ENCODE measurements around the gene HSD17B2.
"Not testable (repeated sequence)": the region's sequence is repeated elsewhere in the genome, so short reads cannot be mapped to it uniquely, and the experiment has no call there.

HSD17B2 gene

GRCh38 chr16:82034981-82035612 is at the start of gene HSD17B2:
HSD17B2 (plus strand) TSS chr16:82035253; CDS start chr16:82035425, 172 bp downstream.
- no peak for DNase-seq (ENCODE audit: low read depth)

- no peak for DNase-seq (ENCODE audit: low read depth)
Observed at GRCh38 chr16:81987121-81987520, 47.9 kb upstream of the HSD17B2 start.

- DNase-seq (ENCODE audit: low read depth), result no peak
Observed at GRCh38 chr16:81987706-81988105, 47.3 kb upstream of the HSD17B2 start.

GRCh38 chr16:81992859-81993258 is 42.2 kb upstream of the HSD17B2 start:
- no peak for DNase-seq (ENCODE audit: low read depth)

GRCh38 chr16:81994485-81994884 is 40.6 kb upstream of the HSD17B2 start:
- no peak for DNase-seq (ENCODE audit: low read depth)

GRCh38 chr16:81995651-81996050 is 39.4 kb upstream of the HSD17B2 start:
- no peak for DNase-seq (ENCODE audit: low read depth)

- DNase-seq (ENCODE audit: low read depth), result peak; percentile 34
Observed at GRCh38 chr16:81996664-81997509, 38.2 kb upstream of the HSD17B2 start.

- peak; percentile 66 for DNase-seq (ENCODE audit: low read depth)
Observed at GRCh38 chr16:81997738-81998137, 37.3 kb upstream of the HSD17B2 start.

- DNase-seq (ENCODE audit: low read depth), result no peak
Observed at GRCh38 chr16:82002831-82003230, 32.2 kb upstream of the HSD17B2 start.

GRCh38 chr16:82004601-82005000 is 30.5 kb upstream of the HSD17B2 start:
- DNase-seq (ENCODE audit: low read depth), result no peak

GRCh38 chr16:82005027-82005830 is 29.8 kb upstream of the HSD17B2 start:
- DNase-seq (ENCODE audit: low read depth), result no peak

GRCh38 chr16:82006036-82006435 is 29.0 kb upstream of the HSD17B2 start:
- no peak for DNase-seq (ENCODE audit: low read depth)

- no peak for DNase-seq (ENCODE audit: low read depth)
Observed at GRCh38 chr16:82007189-82007588, 27.9 kb upstream of the HSD17B2 start.

- DNase-seq (ENCODE audit: low read depth), result no peak
Observed at GRCh38 chr16:82008957-82009592, 26.0 kb upstream of the HSD17B2 start.

GRCh38 chr16:82009789-82010188 is 25.3 kb upstream of the HSD17B2 start:
- DNase-seq (ENCODE audit: low read depth), result not testable (repeated sequence)

GRCh38 chr16:82010649-82011048 is 24.4 kb upstream of the HSD17B2 start:
- no peak for DNase-seq (ENCODE audit: low read depth)

- DNase-seq (ENCODE audit: low read depth), result no peak
Observed at GRCh38 chr16:82011199-82011641, 23.8 kb upstream of the HSD17B2 start, which contains the start of gene SDR42E1. SDR42E1 (minus strand) TSS chr16:82011470; CDS start chr16:82000858, 10,612 bp downstream.

- no peak for DNase-seq (ENCODE audit: low read depth)
Observed at GRCh38 chr16:82013139-82013538, 21.9 kb upstream of the HSD17B2 start.

GRCh38 chr16:82016263-82016662 is 18.8 kb upstream of the HSD17B2 start:
- peak; percentile 43 for DNase-seq (ENCODE audit: low read depth)

- peak; percentile 79 for DNase-seq (ENCODE audit: low read depth)
Observed at GRCh38 chr16:82016964-82017363, 18.1 kb upstream of the HSD17B2 start.

GRCh38 chr16:82017911-82018568 is 17.0 kb upstream of the HSD17B2 start:
- DNase-seq (ENCODE audit: low read depth), result no peak

Data from fibroblast of the conjunctiva (primary cell).